BJ (cell line): ENCODE data around the gene ZNF587. TPM values are rescaled to one million over a fixed set of nuclear protein-coding genes. Genes with fewer than 3 reads are reported as not detected.
A peak's percentile ranks its signal among the peaks of the same experiment; 100 is the strongest.
"Not testable (repeated sequence)": the region's sequence is repeated elsewhere in the genome, so short reads cannot be mapped to it uniquely, and the experiment has no call there.

Experiments used
- CTCF ChIA-PET: fragments of 350-600 bp; formaldehyde crosslinking; extraction: SDS; loops from one replicate; lab custom pipeline; 2021; ENCODE audit warnings: antibody characterized with exemption, inconsistent platforms; lab: Yijun Ruan, JAX
- POLR2A ChIA-PET: fragments of 300-600 bp; sonication (Branson Sonifier 250); formaldehyde crosslinking; extraction: SDS; loops from one replicate; lab custom pipeline; 2021; ENCODE audit warnings: antibody characterized with exemption; lab: Charles Lee
- DNase-seq: peaks from one replicate; pipeline ENCODE4 v3.0.0-alpha.2; 2011; ENCODE audit warnings: low read depth
- H3K27me3 ChIP-seq: 2 replicates; pipeline ENCODE4 v1.6.0; 2011; ENCODE audit warnings: low read length; ENCODE audit not compliant: control insufficient read depth, insufficient read depth
- H3K36me3 ChIP-seq: 2 replicates; pipeline ENCODE4 v1.5.1; 2011; ENCODE audit warnings: low read length; ENCODE audit not compliant: control insufficient read depth, insufficient read depth
- H3K4me3 ChIP-seq: 2 replicates; pipeline ENCODE4 v1.5.1; 2011; ENCODE audit warnings: low read depth, mild to moderate bottlenecking, control low read depth, low read length
- CTCF ChIP-seq: IDR thresholded peaks from 2 replicates; pipeline ENCODE4 v1.5.1; 2011; ENCODE audit warnings: low read depth, mild to moderate bottlenecking, control low read depth, inconsistent platforms, low read length, moderate library complexity; ENCODE audit not compliant: insufficient read depth
- polyA plus RNA-seq: library from polyadenylated mRNA; depleted of rRNA; stranded (reverse); fragments of >200 nt; gene quantifications from 2 replicates; pipeline ENCODE4 v1.2.3, GENCODE V29; 2011

The ZNF587 gene
- polyA plus RNA-seq, 1 experiment, result 8.4 TPM

DNA sequence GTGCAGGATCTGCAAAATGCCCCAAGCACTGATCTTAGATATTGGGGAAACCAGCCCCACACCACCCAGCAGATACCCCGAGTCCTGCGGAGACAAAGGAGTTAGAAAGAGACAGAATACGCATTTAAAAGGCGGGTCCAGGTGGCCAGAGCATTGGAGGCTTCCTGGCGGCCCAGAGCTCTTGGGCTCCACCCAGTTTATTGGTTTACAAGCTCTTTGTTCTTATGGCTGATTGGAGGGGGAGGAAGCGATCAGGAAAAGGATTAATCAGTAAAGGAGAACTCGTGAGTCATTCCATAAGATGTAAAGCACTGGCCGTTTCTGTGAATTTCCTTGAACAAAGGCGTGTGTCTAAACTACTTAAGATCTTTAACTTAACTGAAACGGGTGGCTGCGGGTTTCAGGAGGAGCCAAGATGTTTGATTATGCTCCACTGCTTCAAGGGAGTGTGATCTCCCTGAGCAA is 926 bp downstream of the ZNF587 start:
- POLR2A ChIA-PET, result no interaction called here
- Histone ChIP-seq H3K27me3 (no peaks in the 10 kb centered on the region), H3K36me3 (peaks cover 6% of the 10 kb centered on the region), H3K4me3 (peak overlapping the region; percentile 77)
- DNase-seq, result no peak
- TF ChIP-seq CTCF, result no peak
- CTCF ChIA-PET, result no interaction called here

- CTCF ChIA-PET, H3K4me3 ChIP-seq, POLR2A ChIA-PET, DNase-seq, H3K36me3 ChIP-seq, H3K27me3 ChIP-seq: not testable (repeated sequence)
These were observed 2.3 kb downstream of the ZNF587 start for GRCh38 chr19:57851812-57852603.

GRCh38 chr19:57854117-57854516 is 4.5 kb downstream of the ZNF587 start:
- CTCF ChIA-PET, POLR2A ChIA-PET, DNase-seq, H3K27me3 ChIP-seq, H3K4me3 ChIP-seq: not testable (repeated sequence)
- peaks cover 13% of the 10 kb centered on the region for H3K36me3 ChIP-seq

- H3K4me3 ChIP-seq, CTCF ChIA-PET, POLR2A ChIA-PET, H3K27me3 ChIP-seq, DNase-seq: not testable (repeated sequence)
- peaks cover 25% of the 10 kb centered on the region for H3K36me3 ChIP-seq
These were observed 12.7 kb downstream of the ZNF587 start for GRCh38 chr19:57862351-57862750.

- no peak for DNase-seq
- Histone ChIP-seq H3K27me3 (no peaks in the 10 kb centered on the region), H3K4me3 (no peak overlapping the region), H3K36me3 (peaks cover 21% of the 10 kb centered on the region)
- CTCF ChIA-PET, result no interaction called here
- POLR2A ChIA-PET, result no interaction called here
- no peak for TF ChIP-seq CTCF
These were observed 18.3 kb downstream of the ZNF587 start for GRCh38 chr19:57867868-57868492.

DNA sequence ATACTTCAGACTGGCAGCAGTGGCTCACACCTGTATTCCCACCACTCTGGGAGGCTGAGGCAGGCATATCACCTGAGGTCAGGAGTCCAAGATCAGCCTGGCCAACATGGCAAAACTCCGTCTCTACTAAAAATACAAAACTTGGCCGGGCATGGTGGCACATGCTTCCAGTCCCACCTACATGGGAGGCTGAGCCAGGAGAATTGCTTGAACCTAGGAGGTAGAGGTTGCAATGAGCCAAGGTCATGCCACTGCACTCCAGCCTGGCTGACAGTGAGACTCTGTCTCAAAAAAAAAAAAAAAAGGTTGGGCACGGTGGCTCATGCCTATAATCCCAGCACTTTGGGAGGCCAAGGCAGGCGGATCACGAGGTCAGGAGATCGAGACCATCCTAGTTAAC is 20.0 kb downstream of the ZNF587 start:
- DNase-seq, CTCF ChIA-PET, POLR2A ChIA-PET, H3K27me3 ChIP-seq, H3K4me3 ChIP-seq: not testable (repeated sequence)
- peaks cover 15% of the 10 kb centered on the region for H3K36me3 ChIP-seq

- H3K27me3 ChIP-seq, result no peaks in the 10 kb centered on the region
- POLR2A ChIA-PET, result interaction anchor here (0.7 kb wide), 1 partner anchor 61 kb away, joined by 7 read pairs; no protein-coding TSS in a partner anchor
- no peak for TF ChIP-seq CTCF
- peaks cover 15% of the 10 kb centered on the region for H3K36me3 ChIP-seq
- H3K4me3 ChIP-seq, result no peak overlapping the region
- CTCF ChIA-PET, result no interaction called here
- DNase-seq, result no peak
These were observed 20.6 kb downstream of the ZNF587 start for GRCh38 chr19:57870225-57870624.
